Fibroblast of skin of back (primary cell): ENCODE measurements around the gene CLSTN1.
A peak's percentile ranks its signal among the peaks of the same experiment; 100 is the strongest.
"Not testable (repeated sequence)": the region's sequence is repeated elsewhere in the genome, so short reads cannot be mapped to it uniquely, and the experiment has no call there.

Experiments
- DNase-seq: peaks from one replicate; pipeline ENCODE4 v3.0.0-alpha.2; 2013

CLSTN1 gene

GRCh38 chr1:9825093-9826074, 1.6 kb upstream of the CLSTN1 start:
- DNase-seq: peak; percentile 90

GRCh38 chr1:9824702-9825089, 931 bp upstream of the CLSTN1 start:
- no peak for DNase-seq

- DNase-seq: no peak
These were observed 147 bp downstream of the CLSTN1 start for GRCh38 chr1:9823693-9823942.

GRCh38 chr1:9822897-9823692, 670 bp downstream of the CLSTN1 start:
- no peak for DNase-seq

- no peak for DNase-seq
These were observed 1.3 kb downstream of the CLSTN1 start for GRCh38 chr1:9822490-9822889.

DNA sequence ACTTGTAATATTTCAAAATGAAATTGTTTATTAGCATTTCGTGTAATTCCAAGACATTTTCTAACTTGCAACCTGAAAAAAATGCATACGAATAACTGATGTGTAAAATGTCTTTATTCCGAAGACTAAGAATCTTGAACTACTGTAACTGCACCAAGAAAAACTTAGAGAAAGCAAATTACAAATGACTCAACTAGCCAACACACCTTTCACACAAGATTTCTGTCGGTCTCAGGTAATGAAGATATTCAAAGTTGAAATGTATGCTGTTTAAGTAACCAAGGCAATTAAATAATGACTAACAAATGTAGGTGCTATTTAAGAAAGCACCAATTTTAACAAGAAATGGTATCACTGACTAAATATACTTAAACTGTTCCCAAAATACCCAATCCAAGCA, 2.1 kb downstream of the CLSTN1 start:
- no peak for DNase-seq

DNA sequence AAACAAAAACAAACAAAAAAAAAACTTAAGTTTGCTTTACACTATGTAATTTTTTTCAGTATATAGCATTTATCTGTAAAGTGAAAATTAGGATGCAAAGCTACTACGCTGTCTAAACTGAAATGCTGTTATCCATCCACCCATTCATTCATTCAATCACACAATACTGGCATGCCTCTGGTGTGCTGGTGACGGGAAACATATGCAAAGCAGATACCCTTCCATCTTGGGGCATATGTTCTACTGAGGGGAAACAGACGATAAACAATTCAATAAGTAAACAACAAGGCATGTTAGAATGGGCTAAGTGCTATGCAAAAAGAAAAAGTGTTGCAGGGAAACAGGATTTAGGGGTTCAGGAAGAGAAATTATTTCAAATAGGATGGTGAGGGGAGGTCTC, 3.2 kb downstream of the CLSTN1 start:
- DNase-seq: no peak

DNA sequence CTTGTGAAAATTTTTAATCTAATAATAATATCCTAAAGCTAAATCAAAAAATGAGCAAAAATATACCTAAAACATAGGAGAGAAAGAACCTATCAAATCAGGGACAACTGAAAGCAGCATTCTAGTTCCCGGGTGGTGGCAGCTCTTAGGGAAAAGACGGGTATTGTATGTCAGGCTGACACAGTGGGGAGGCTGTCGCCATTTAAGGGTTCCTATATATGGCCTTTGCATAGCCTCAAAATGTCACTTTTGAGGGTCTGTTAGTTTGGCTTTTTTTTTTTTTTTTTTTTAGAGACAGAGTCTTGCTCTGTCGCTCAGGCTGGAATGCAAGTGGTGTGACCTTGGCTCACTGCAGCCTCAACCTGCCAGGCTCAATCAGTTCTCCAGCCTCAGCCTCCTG, 6.0 kb downstream of the CLSTN1 start:
- no peak for DNase-seq

DNA sequence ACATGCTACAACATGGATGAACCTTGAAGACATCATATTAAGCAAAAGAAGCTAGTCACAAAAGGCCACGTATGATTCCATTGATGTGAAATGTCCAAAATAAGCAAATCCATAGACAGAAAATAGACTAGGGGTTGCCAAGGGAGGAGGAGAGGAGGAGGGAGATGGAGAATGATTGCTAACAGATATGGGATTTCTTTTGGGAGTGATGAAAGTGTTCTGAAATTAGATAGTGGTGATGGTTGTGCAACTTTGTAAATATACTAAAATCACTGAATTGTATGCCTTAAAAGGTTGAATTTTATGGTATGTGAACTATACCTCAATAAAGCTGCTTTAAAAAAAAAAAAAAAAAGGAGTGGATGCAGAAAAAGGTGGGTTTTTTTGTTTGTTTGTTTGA, 7.6 kb downstream of the CLSTN1 start:
- no peak for DNase-seq

- DNase-seq: no peak
These were observed 8.6 kb downstream of the CLSTN1 start for GRCh38 chr1:9815150-9815549.

- DNase-seq: no peak
These were observed 9.1 kb downstream of the CLSTN1 start for GRCh38 chr1:9814619-9815018.

- DNase-seq: no peak
These were observed 12.4 kb downstream of the CLSTN1 start for GRCh38 chr1:9811239-9811966.

DNA sequence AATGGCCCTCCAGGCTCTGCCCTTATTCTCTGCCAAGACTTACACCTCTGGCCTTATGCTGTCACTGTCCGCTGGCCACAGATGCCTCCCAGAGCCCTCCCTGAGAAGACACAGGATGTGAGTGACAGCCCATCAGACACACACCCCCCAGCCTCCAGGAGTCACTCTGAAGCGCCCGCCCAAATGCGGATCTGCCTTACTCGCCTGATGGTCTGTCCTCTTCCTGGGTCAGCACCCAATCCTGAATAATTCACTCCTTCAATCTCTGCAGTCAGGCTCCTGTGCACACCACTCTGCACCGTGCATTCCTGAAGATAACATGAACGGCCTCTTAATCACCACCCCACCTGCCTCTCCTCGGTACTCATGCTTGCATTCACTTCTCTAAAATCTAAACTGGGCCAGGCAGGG, 14.7 kb downstream of the CLSTN1 start:
- no peak for DNase-seq

DNA sequence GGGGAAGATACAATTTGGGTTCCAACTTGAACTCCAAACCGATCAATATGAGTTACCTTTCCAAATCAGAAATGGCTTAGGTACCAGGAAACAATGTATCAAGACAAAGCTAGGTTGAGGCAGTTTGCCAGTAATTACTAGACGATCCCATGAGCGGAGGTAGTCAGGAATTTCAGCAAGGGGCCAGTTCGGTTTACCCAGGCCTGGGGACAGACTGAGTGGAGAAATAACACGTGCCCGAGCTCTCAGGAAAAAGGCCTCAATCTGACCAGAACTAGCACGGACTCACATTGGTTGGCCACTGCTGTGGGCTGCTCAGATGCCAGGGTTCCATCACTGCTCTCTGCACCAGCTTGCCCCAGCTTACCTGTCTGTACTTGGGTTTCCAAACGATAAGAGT, 15.3 kb downstream of the CLSTN1 start:
- no peak for DNase-seq

GRCh38 chr1:9807541-9807940, 16.2 kb downstream of the CLSTN1 start:
- no peak for DNase-seq

DNA sequence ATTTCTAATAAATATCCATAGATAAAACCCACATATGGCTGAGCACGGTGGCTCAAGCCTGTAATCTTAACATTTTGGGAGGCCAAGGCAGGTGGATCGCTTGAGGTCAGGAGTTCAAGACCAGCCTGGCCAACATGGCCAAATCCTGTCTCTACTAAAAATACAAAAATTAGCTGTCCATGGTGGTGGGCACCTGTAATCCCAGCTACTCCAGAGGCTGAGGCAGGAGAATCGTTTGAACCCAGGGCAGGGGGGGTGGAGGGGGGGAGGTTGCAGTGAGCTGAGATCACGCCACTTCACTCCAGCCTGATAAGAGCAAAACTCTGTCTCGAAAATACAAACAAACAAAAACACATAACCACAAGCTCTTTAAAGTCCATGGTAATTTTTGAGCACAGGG, 17.8 kb downstream of the CLSTN1 start:
- DNase-seq: not testable (repeated sequence)

GRCh38 chr1:9805006-9805508, 18.7 kb downstream of the CLSTN1 start:
- no peak for DNase-seq

GRCh38 chr1:9803003-9803918, 20.5 kb downstream of the CLSTN1 start:
- not testable (repeated sequence) for DNase-seq

DNA sequence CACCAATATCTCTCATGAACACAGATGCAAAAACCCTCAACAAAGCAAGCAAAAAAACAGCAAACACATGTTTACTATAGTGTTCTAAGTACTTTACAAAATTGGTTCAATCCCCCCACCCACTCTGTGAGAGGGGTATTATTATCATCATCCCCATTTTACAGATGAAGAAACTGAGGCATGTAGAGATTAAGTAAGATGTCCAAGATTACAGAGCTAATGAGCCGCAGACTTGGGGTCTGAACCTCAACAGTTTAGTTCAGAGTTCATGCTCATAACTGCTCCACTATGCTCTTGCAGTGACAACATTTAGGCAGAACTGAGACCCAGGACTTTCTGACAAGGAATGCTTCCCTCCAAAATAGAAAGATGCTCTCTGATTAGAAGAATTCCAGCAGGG, 21.9 kb downstream of the CLSTN1 start:
- no peak for DNase-seq

DNA sequence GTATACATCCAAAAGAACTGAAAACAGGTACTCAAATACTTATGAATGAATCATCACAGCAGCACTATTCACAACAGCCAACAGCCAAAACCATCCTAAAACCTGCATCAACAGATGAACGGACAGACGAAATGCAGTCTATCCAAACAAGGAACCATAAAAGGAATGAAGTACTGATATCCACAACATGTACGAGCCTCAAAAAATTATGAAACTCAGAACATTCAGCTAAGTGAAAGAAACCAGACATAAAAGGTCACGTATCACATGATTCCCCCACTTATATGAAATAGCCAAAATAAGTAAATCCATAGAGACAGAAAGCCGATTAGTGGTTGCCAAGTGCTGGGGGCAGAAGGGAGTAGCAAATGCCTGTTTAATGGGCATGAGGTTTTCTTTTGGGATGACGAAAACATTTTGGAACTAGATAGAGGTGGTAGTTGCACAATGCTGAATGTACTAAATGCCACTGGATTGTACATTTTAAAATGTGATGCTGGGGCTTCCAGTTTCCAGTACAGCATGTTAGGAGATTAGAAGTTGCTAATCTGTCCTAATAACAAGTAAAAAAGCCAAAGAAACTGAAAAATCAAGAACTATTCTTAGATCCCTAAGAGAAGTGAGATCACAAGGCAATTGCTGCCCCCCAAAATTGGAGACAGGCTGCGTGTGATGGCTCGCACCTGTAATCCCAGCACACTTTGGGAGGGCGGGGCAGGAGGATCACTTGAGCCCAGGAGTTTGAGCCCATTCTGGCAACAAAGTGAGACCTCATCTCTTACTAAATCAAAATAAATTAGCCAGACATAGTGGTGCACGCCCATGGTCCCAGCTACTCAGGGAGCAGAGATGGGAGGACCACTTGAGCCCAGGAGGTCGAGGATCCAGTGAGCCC, 25.3 kb downstream of the CLSTN1 start:
- DNase-seq: no peak

DNA sequence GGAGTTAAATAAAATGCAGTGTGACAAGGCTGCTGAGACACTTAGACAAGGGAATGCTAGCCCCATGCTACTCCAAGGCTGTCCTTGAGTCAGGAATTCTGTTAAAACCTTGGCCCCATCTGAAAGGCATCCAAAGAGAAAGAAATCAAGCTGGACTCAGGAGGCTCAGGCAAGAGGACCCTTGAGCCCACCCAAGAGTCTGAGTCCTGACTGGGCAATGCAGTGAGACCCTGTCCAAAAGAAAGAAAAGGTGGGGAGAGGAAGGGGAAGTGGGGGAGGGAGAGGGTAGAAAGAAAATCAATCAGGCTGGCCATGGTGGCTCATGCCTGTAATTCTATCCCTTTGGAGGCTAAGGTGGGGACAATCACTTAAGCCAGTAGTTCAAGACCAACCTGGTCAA, 26.7 kb downstream of the CLSTN1 start:
- DNase-seq: no peak
